Vagina (tissue), 2 donors: Measurements from ENCODE around the gene UNC13B.

Source experiments
- CTCF ChIP-seq, 3 experiments: fragments of 450-650 bp in 2 of 3; fragments of 200-600 bp in 1 of 3; sonication (generic) in 1 of 3; IDR thresholded peaks; one replicate each; pipeline ENCODE4 v1.5.1; 2017 to 2019; ENCODE audit warnings: antibody characterized with exemption in 3 of 3, mild to moderate bottlenecking in 2 of 3, moderate library complexity in 2 of 3
- POLR2A ChIP-seq, 2 donors: fragments of 450-650 bp; IDR thresholded peaks; one replicate each; pipeline ENCODE4 v1.6.1; 2017; ENCODE audit warnings: antibody characterized with exemption in 2 of 2, mild to moderate bottlenecking in 2 of 2, moderate library complexity in 2 of 2

GRCh38 chr9:35253075-35253474, 91.3 kb downstream of the UNC13B start:
- TF ChIP-seq POLR2A (IDR thresholded peaks at IDR 0.05) (no peak), CTCF (IDR thresholded peaks at IDR 0.05) (no peak)
